Measurements from ENCODE around the gene PRAMEF9. TPM values are rescaled to one million over a fixed set of nuclear protein-coding genes. Genes with fewer than 3 reads are reported as not detected.
"Not testable (repeated sequence)": the region's sequence is repeated elsewhere in the genome, so short reads cannot be mapped to it uniquely, and the experiment has no call there.

Gene PRAMEF9
- total RNA-seq = not detected
- polyA plus RNA-seq = not detected
- long read RNA-seq, donor 1 = 0 reads
- long read RNA-seq, donor 2 = 0 reads

- H3K4me1 ChIP-seq; H3K36me3 ChIP-seq; intact Hi-C loops (cut with DNase I; ENCODE audit: low total_unique reads); H3K27me3 ChIP-seq (replicated peaks in 1 of 7); H3K27ac ChIP-seq; H3K9me3 ChIP-seq; H3K4me3 ChIP-seq; DNase-seq: not testable (repeated sequence)
- 58 to 100% (median 91%) methylated on average over 1 to 2 of the region's 2 CpGs; no CpG with 5 or more reads in 1 of the 5 donors for WGBS, 5 donors
Observed at GRCh38 chr1:13171548-13171947, at the start of gene PRAMEF9. Gene PRAMEF9, plus strand, starts transcription at chr1:13171848. Its CDS starts 3,433 bp downstream, at chr1:13175281.

GRCh38 chr1:13155909-13156308 is 15.7 kb upstream of the PRAMEF9 start, which contains the start of gene PRAMEF26:
Gene PRAMEF26, minus strand, starts transcription at chr1:13156009. Its CDS starts 2,914 bp downstream, at chr1:13153095.
- DNase-seq; intact Hi-C loops (cut with DNase I; ENCODE audit: low total_unique reads); H3K27me3 ChIP-seq (replicated peaks in 1 of 7); H3K9me3 ChIP-seq; H3K36me3 ChIP-seq; H3K27ac ChIP-seq; H3K4me3 ChIP-seq; H3K4me1 ChIP-seq: not testable (repeated sequence)
- 82 to 83% methylated on average over 1 of the region's 5 CpGs; no CpG with 5 or more reads in 3 of the 5 donors for WGBS, 5 donors

GRCh38 chr1:13165531-13165930 is 6.1 kb upstream of the PRAMEF9 start, which contains the start of gene HNRNPCL4:
Gene HNRNPCL4, minus strand, starts transcription at chr1:13165631. Its CDS starts 164 bp downstream, at chr1:13165467.
- intact Hi-C loops (cut with DNase I; ENCODE audit: low total_unique reads); H3K27me3 ChIP-seq (replicated peaks in 1 of 7); H3K36me3 ChIP-seq; H3K4me1 ChIP-seq; H3K4me3 ChIP-seq; H3K27ac ChIP-seq; H3K9me3 ChIP-seq; DNase-seq: not testable (repeated sequence)
- WGBS, 5 donors = no CpG with 5 or more reads among the region's 8 CpGs

- H3K4me1 ChIP-seq; H3K4me3 ChIP-seq; intact Hi-C loops (cut with DNase I; ENCODE audit: low total_unique reads); DNase-seq; H3K27me3 ChIP-seq (replicated peaks in 1 of 7); H3K9me3 ChIP-seq; H3K36me3 ChIP-seq; H3K27ac ChIP-seq: not testable (repeated sequence)
- no CpG with 5 or more reads among the region's 5 CpGs for WGBS, 5 donors
Observed at GRCh38 chr1:13201309-13201708, 29.7 kb downstream of the PRAMEF9 start, which contains the start of gene PRAMEF13. Gene PRAMEF13, minus strand, starts transcription at chr1:13201409. Its CDS starts 1,820 bp downstream, at chr1:13199589.

GRCh38 chr1:13208712-13209111 is 37.1 kb downstream of the PRAMEF9 start:
- intact Hi-C loops (cut with DNase I; ENCODE audit: low total_unique reads); H3K4me3 ChIP-seq; H3K9me3 ChIP-seq; H3K4me1 ChIP-seq; DNase-seq; H3K27me3 ChIP-seq (replicated peaks in 1 of 7); H3K36me3 ChIP-seq; H3K27ac ChIP-seq: not testable (repeated sequence)
- no CpG with 5 or more reads among the region's 9 CpGs for WGBS, 5 donors

- H3K4me1 ChIP-seq; intact Hi-C loops (cut with DNase I; ENCODE audit: low total_unique reads); DNase-seq; H3K27ac ChIP-seq; H3K9me3 ChIP-seq; H3K4me3 ChIP-seq; H3K27me3 ChIP-seq (replicated peaks in 1 of 7); H3K36me3 ChIP-seq: not testable (repeated sequence)
- WGBS, 5 donors = no CpG with 5 or more reads among the region's 7 CpGs
Observed at GRCh38 chr1:13216619-13217018, 45.0 kb downstream of the PRAMEF9 start.

- H3K27me3 ChIP-seq (replicated peaks in 1 of 7); H3K27ac ChIP-seq; DNase-seq; H3K9me3 ChIP-seq; H3K4me1 ChIP-seq; intact Hi-C loops (cut with DNase I; ENCODE audit: low total_unique reads); H3K4me3 ChIP-seq; H3K36me3 ChIP-seq: not testable (repeated sequence)
- no CpG with 5 or more reads among the region's 3 CpGs for WGBS, 5 donors
Observed at GRCh38 chr1:13219203-13219602, 47.6 kb downstream of the PRAMEF9 start.

- H3K4me3 ChIP-seq; H3K4me1 ChIP-seq; H3K9me3 ChIP-seq; H3K27me3 ChIP-seq (replicated peaks in 1 of 7); intact Hi-C loops (cut with DNase I; ENCODE audit: low total_unique reads); H3K36me3 ChIP-seq; DNase-seq; H3K27ac ChIP-seq: not testable (repeated sequence)
- no CpG with 5 or more reads among the region's 4 CpGs for WGBS, 5 donors
Observed at GRCh38 chr1:13222788-13223187, 51.1 kb downstream of the PRAMEF9 start.
